Measurements from ENCODE around the gene PTPRD. TPM values are rescaled to one million over a fixed set of nuclear protein-coding genes. Genes with fewer than 3 reads are reported as not detected.

The PTPRD gene
- total RNA-seq, 1 donor from 2014 or later, result 197 TPM

GRCh38 chr9:8531826-8532415 is 2080.9 kb downstream of the PTPRD start:
- peaks cover 4% of the 10 kb centered on the region for H3K36me3 Mint-ChIP-seq
- no peak overlapping the region for H3K4me3 Mint-ChIP-seq

GRCh38 chr9:8521112-8521511 is 2091.7 kb downstream of the PTPRD start:
- no peaks in the 10 kb centered on the region for H3K9me3 Mint-ChIP-seq
- peaks cover 5% of the 10 kb centered on the region for H3K4me1 Mint-ChIP-seq (ENCODE audit: unreplicated experiment)
- H3K4me3 Mint-ChIP-seq, result no peak overlapping the region
- DNase-seq (ENCODE audit: extremely low spot score, unreplicated experiment), result no peak
- H3K27ac Mint-ChIP-seq, result no peak overlapping the region
- peaks cover 9% of the 10 kb centered on the region for H3K36me3 Mint-ChIP-seq
- TF ChIP-seq CTCF (conservative IDR thresholded peaks at IDR 0.05), result no peak
- H3K27me3 Mint-ChIP-seq, result no peaks in the 10 kb centered on the region

More at GRCh38 chr9:8531826-8532415, 2080.9 kb downstream of the PTPRD start:
- no peak overlapping the region for H3K27ac Mint-ChIP-seq
- no peaks in the 10 kb centered on the region for H3K4me1 Mint-ChIP-seq (ENCODE audit: unreplicated experiment)
- no peak for DNase-seq (ENCODE audit: extremely low spot score, unreplicated experiment)
- H3K9me3 Mint-ChIP-seq, result peaks cover 5% of the 10 kb centered on the region
- TF ChIP-seq CTCF (conservative IDR thresholded peaks at IDR 0.05), result no peak
- no peaks in the 10 kb centered on the region for H3K27me3 Mint-ChIP-seq

GRCh38 chr9:8515748-8516147 is 2097.1 kb downstream of the PTPRD start:
- Mint-ChIP-seq H3K4me1 (ENCODE audit: unreplicated experiment) (no peaks in the 10 kb centered on the region), H3K36me3 (peaks cover 15% of the 10 kb centered on the region), H3K27me3 (no peaks in the 10 kb centered on the region), H3K9me3 (peaks cover 5% of the 10 kb centered on the region), H3K27ac (no peak overlapping the region), H3K4me3 (no peak overlapping the region)
- DNase-seq (ENCODE audit: extremely low spot score, unreplicated experiment), result no peak
- no peak for TF ChIP-seq CTCF (conservative IDR thresholded peaks at IDR 0.05)

GRCh38 chr9:8514760-8515159 is 2098.0 kb downstream of the PTPRD start:
- no peak for DNase-seq (ENCODE audit: extremely low spot score, unreplicated experiment)
- H3K36me3 Mint-ChIP-seq, result peaks cover 15% of the 10 kb centered on the region
- peaks cover under 1% of the 10 kb centered on the region for H3K4me1 Mint-ChIP-seq (ENCODE audit: unreplicated experiment)
- H3K27me3 Mint-ChIP-seq, result no peaks in the 10 kb centered on the region
- no peak overlapping the region for H3K27ac Mint-ChIP-seq
- TF ChIP-seq CTCF (conservative IDR thresholded peaks at IDR 0.05), result no peak
- H3K4me3 Mint-ChIP-seq, result no peak overlapping the region
- H3K9me3 Mint-ChIP-seq, result peaks cover 5% of the 10 kb centered on the region

- no peak for DNase-seq (ENCODE audit: extremely low spot score, unreplicated experiment)
- Mint-ChIP-seq H3K4me3 (no peak overlapping the region), H3K9me3 (no peaks in the 10 kb centered on the region), H3K27ac (no peak overlapping the region), H3K4me1 (ENCODE audit: unreplicated experiment) (peaks cover 10% of the 10 kb centered on the region), H3K36me3 (peaks cover 3% of the 10 kb centered on the region), H3K27me3 (no peaks in the 10 kb centered on the region)
- TF ChIP-seq CTCF (conservative IDR thresholded peaks at IDR 0.05), result no peak
Measured at GRCh38 chr9:8508671-8509290, 2104.0 kb downstream of the PTPRD start.
